Measurements from ENCODE around the gene SEPTIN5. TPM values are rescaled to one million over a fixed set of nuclear protein-coding genes. Genes with fewer than 3 reads are reported as not detected.

Gene SEPTIN5
- polyA plus RNA-seq, 1 experiment, result 13.1 TPM

GRCh38 chr22:19753090-19753842 lies 39.0 kb downstream of the SEPTIN5 start:
- no peak for DNase-seq (ENCODE audit: low read depth, low spot score)
- ChIA-PET CTCF (no interaction called here), POLR2A (interaction anchor here (1.0 kb wide), 1 partner anchor 12 kb away, joined by 3 read pairs; no protein-coding TSS in a partner anchor)
- no peak overlapping the region for H3K4me3 ChIP-seq (ENCODE audit: low read depth, low read length)
- H3K27ac ChIP-seq (ENCODE audit: low read depth, low read length), result no peak overlapping the region
- TF ChIP-seq, protein P1, sequence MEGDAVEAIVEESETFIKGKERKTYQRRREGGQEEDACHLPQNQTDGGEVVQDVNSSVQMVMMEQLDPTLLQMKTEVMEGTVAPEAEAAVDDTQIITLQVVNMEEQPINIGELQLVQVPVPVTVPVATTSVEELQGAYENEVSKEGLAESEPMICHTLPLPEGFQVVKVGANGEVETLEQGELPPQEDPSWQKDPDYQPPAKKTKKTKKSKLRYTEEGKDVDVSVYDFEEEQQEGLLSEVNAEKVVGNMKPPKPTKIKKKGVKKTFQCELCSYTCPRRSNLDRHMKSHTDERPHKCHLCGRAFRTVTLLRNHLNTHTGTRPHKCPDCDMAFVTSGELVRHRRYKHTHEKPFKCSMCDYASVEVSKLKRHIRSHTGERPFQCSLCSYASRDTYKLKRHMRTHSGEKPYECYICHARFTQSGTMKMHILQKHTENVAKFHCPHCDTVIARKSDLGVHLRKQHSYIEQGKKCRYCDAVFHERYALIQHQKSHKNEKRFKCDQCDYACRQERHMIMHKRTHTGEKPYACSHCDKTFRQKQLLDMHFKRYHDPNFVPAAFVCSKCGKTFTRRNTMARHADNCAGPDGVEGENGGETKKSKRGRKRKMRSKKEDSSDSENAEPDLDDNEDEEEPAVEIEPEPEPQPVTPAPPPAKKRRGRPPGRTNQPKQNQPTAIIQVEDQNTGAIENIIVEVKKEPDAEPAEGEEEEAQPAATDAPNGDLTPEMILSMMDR (IDR thresholded peaks at IDR 0.05; ENCODE audit: low read depth, low read length), result no peak
- peaks cover 64% of the 10 kb centered on the region for H3K27me3 ChIP-seq (ENCODE audit: control insufficient read depth, insufficient read depth, low read length)
- no peaks in the 10 kb centered on the region; the same call in 1 of the 2 replicates for H3K9me3 ChIP-seq (ENCODE audit: control insufficient read depth, insufficient read depth, low read length)

DNA sequence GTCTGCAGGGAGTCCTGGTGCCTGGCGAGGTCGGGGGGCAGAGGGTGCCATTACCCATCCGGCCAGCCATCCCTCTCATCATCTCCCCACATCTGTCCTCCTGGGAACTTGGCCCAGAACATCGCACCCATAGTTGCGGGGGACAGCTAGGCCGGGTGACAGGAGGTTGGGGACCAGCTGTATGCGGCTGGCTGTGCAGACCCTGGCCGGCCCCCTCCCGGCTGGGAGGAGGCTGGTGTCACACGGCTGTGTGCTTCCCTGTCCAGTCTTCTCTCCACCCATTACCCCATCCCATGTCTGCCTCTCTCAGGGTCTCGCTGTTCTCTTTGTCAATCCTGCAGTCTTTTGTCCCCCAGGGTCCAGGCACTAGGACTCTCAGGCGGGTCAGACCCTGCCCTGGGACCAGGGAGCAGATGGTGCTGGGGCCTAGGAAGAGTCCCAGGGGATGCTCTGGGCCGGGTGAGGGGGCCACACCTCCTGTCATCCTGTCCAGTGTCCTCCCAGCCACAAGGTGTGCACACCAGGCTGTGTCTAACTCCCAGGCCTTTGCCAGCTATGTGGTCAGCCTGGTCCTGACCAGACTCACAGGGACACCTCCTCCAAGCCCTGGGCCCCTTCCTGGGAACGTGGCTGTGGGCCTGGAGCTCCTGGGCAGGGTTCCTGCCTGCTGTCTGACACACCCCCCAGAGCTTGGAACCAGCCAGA lies 39.8 kb downstream of the SEPTIN5 start:
- POLR2A ChIA-PET, result interaction anchor here (1.0 to 1.3 kb wide), 2 partner anchors 12 to 22 kb away, joined by 3 read pairs; no protein-coding TSS in a partner anchor
- DNase-seq (ENCODE audit: low read depth, low spot score), result no peak
- Histone ChIP-seq H3K27ac (ENCODE audit: low read depth, low read length) (no peak overlapping the region), H3K4me3 (ENCODE audit: low read depth, low read length) (no peak overlapping the region), H3K27me3 (ENCODE audit: control insufficient read depth, insufficient read depth, low read length) (peaks cover 68% of the 10 kb centered on the region), H3K9me3 (ENCODE audit: control insufficient read depth, insufficient read depth, low read length) (no peaks in the 10 kb centered on the region; the same call in 1 of the 2 replicates)
- CTCF ChIA-PET, result no interaction called here
- TF ChIP-seq, protein P1 (IDR thresholded peaks at IDR 0.05; ENCODE audit: low read depth, low read length), result no peak

GRCh38 chr22:19754701-19755144 lies 40.4 kb downstream of the SEPTIN5 start:
- no peak for DNase-seq (ENCODE audit: low read depth, low spot score)
- TF ChIP-seq, protein P1 (IDR thresholded peaks at IDR 0.05; ENCODE audit: low read depth, low read length), result no peak
- H3K27ac ChIP-seq (ENCODE audit: low read depth, low read length), result no peak overlapping the region
- H3K4me3 ChIP-seq (ENCODE audit: low read depth, low read length), result no peak overlapping the region
- H3K9me3 ChIP-seq (ENCODE audit: control insufficient read depth, insufficient read depth, low read length), result no peaks in the 10 kb centered on the region; the same call in 1 of the 2 replicates
- CTCF ChIA-PET, result no interaction called here
- peaks cover 73% of the 10 kb centered on the region for H3K27me3 ChIP-seq (ENCODE audit: control insufficient read depth, insufficient read depth, low read length)
- POLR2A ChIA-PET, result interaction anchor here (1.3 kb wide), 1 partner anchor 21 kb away, joined by 3 read pairs; no protein-coding TSS in a partner anchor

DNA sequence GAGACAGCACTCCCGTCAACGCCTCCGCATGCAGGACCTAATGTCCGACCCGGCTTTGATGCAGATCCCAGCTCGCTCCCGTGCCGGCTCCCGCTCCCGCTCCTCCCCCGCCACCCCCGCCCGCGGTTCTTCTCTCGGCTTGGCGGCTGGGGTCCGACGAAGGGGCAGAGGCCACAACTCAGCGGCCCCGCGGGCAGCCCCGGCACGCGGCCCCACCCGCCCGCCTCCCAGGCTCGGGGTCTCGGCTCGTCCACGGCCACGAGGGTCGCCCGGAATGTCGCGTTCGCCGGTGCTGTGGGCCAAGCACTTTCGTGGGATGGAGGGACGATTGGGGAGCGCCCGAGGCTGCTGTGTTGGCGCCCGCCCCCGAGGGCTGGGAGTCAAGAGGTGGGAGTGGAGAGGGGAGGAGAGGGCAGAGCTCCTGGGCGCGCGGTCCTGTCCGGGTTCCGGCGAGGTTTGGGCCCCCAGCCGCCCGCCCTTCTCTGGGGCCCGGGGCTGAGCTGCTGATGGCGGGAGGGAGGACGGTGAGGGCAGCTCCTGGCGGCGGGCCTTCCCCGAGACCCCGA lies 40.9 kb downstream of the SEPTIN5 start:
- ChIA-PET POLR2A (interaction anchor here (1.3 kb wide), 1 partner anchor 21 kb away, joined by 3 read pairs; no protein-coding TSS in a partner anchor), CTCF (no interaction called here)
- DNase-seq (ENCODE audit: low read depth, low spot score), result no peak
- Histone ChIP-seq H3K27ac (ENCODE audit: low read depth, low read length) (no peak overlapping the region), H3K4me3 (ENCODE audit: low read depth, low read length) (no peak overlapping the region), H3K27me3 (ENCODE audit: control insufficient read depth, insufficient read depth, low read length) (peaks cover 77% of the 10 kb centered on the region), H3K9me3 (ENCODE audit: control insufficient read depth, insufficient read depth, low read length) (no peaks in the 10 kb centered on the region; the same call in 1 of the 2 replicates)
- TF ChIP-seq, protein P1 (IDR thresholded peaks at IDR 0.05; ENCODE audit: low read depth, low read length), result no peak

Data from AG04450 (cell line).